Gastroesophageal sphincter (tissue), 3 donors: Measurements from ENCODE around the gene EIF3B.

Source experiments
- POLR2A ChIP-seq, 2 donors: fragments of 450-650 bp; IDR thresholded peaks; one replicate each; pipeline ENCODE4 v1.6.1; 2017; ENCODE audit warnings: antibody characterized with exemption in 2 of 2, mild to moderate bottlenecking in 2 of 2, moderate library complexity in 1 of 2
- TF ChIP-seq, protein P1 (sequence below), 4 experiments: fragments of 200-600 bp in 2 of 4; fragments of 450-650 bp in 2 of 4; sonication (generic) in 1 of 4; IDR thresholded peaks; one replicate each; pipeline ENCODE4 v1.5.1; 2017 to 2019; ENCODE audit warnings: antibody characterized with exemption in 4 of 4, mild to moderate bottlenecking in 2 of 4, moderate library complexity in 2 of 4

DNA sequence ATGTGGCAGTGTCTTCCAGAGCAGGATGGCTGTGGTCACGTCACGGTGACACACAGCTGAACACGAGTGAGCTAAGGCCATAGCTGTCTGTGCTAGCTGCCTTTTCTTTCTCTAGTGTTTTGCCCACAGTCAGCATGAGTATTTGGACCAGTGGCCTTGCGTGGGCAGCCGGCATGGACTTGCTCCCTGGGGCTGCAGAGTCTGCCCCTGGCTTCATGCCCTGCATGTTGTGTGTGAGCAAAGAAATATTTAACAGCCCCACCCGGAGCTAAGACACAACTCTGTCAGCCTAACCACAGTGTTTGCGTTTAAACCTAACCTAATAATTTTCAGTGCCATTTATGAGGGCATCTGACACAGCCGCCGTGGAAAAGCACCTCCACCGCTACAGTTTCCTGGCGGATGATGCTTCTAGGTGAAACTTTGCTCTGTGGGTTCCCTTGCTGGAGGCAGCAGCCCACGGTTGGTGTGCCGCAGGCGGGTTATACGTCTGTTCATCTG, 63.4 kb downstream of the EIF3B start:
- TF ChIP-seq, protein P1, sequence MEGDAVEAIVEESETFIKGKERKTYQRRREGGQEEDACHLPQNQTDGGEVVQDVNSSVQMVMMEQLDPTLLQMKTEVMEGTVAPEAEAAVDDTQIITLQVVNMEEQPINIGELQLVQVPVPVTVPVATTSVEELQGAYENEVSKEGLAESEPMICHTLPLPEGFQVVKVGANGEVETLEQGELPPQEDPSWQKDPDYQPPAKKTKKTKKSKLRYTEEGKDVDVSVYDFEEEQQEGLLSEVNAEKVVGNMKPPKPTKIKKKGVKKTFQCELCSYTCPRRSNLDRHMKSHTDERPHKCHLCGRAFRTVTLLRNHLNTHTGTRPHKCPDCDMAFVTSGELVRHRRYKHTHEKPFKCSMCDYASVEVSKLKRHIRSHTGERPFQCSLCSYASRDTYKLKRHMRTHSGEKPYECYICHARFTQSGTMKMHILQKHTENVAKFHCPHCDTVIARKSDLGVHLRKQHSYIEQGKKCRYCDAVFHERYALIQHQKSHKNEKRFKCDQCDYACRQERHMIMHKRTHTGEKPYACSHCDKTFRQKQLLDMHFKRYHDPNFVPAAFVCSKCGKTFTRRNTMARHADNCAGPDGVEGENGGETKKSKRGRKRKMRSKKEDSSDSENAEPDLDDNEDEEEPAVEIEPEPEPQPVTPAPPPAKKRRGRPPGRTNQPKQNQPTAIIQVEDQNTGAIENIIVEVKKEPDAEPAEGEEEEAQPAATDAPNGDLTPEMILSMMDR (IDR thresholded peaks at IDR 0.05), result no peak
- TF ChIP-seq POLR2A (IDR thresholded peaks at IDR 0.05), result no peak
